Peyer's patch (tissue), 4 donors: ENCODE measurements around the gene CXCL6. TPM values are rescaled to one million over a fixed set of nuclear protein-coding genes. Genes with fewer than 3 reads are reported as not detected.

Source experiments
- DNase-seq, 3 donors: peaks; one replicate each; pipeline ENCODE4 v3.0.0-alpha.2; 2017 to 2019
- H3K27ac ChIP-seq, 4 donors: fragments of 200-600 bp; sonication (generic); one replicate each; pipeline ENCODE4 v1.5.1; 2016 to 2019
- H3K27me3 ChIP-seq, 2 donors: fragments of 200-600 bp; sonication (generic); one replicate each; pipeline ENCODE4 v1.5.1; 2019
- H3K36me3 ChIP-seq, 3 donors: fragments of 200-600 bp; sonication (generic); one replicate each; pipeline ENCODE4 v1.5.1; 2016 to 2019
- H3K4me1 ChIP-seq, 4 donors: fragments of 200-600 bp; sonication (generic); one replicate each; pipeline ENCODE4 v1.5.1; 2016 to 2019
- H3K4me3 ChIP-seq, 4 donors: fragments of 200-600 bp; sonication (generic); 1 replicate in 3 of 4; 2 replicates in 1 of 4; pipeline ENCODE4 v1.5.1; 2016 to 2019; ENCODE audit warnings: mild to moderate bottlenecking in 1 of 4
- H3K9me3 ChIP-seq, 4 donors: fragments of 200-600 bp; sonication (generic); one replicate each; pipeline ENCODE4 v1.5.1; 2016 to 2019; ENCODE audit warnings: mild to moderate bottlenecking in 1 of 4
- CTCF ChIP-seq, 6 experiments: fragments of 450-650 bp in 4 of 6; fragments of 200-600 bp in 2 of 6; sonication (generic) in 1 of 6; IDR thresholded peaks; one replicate each; pipeline ENCODE4 v1.5.1; 2017 to 2019; ENCODE audit warnings: antibody characterized with exemption in 6 of 6, mild to moderate bottlenecking in 3 of 6, moderate library complexity in 1 of 6
- POLR2A ChIP-seq, 2 donors: fragments of 450-650 bp; IDR thresholded peaks; one replicate each; pipeline ENCODE4 v1.5.1; 2017; ENCODE audit warnings: antibody characterized with exemption in 2 of 2, mild to moderate bottlenecking in 2 of 2, moderate library complexity in 2 of 2
- total RNA-seq, 4 donors: library from RNA; depleted of rRNA; stranded (reverse); fragments of >200 nt; gene quantifications; one replicate each; pipeline ENCODE4 v1.1.0, GENCODE V29; 2016

Gene CXCL6
- total RNA-seq, 4 donors from 2014 or later = 1.6 TPM; not detected in 3

- Histone ChIP-seq H3K9me3 (peaks cover 0 to 2% (median 0%) of the 10 kb centered on the region in 4 donors), H3K36me3 (no peaks in the 10 kb centered on the region), H3K27me3 (no peaks in the 10 kb centered on the region), H3K4me3 (no peak overlapping the region), H3K4me1 (peaks cover 0 to 2% (median 0%) of the 10 kb centered on the region in 4 donors), H3K27ac (no peak overlapping the region)
- no peak for TF ChIP-seq CTCF (IDR thresholded peaks at IDR 0.05)
- TF ChIP-seq POLR2A (IDR thresholded peaks at IDR 0.05) = no peak
- DNase-seq = no peak
Observed at GRCh38 chr4:73831569-73831968, 4.9 kb upstream of the CXCL6 start.

- Histone ChIP-seq H3K4me1 (peaks cover 0 to 6% (median 0%) of the 10 kb centered on the region in 4 donors), H3K27ac (no peak overlapping the region), H3K4me3 (no peak overlapping the region), H3K36me3 (no peaks in the 10 kb centered on the region), H3K27me3 (no peaks in the 10 kb centered on the region), H3K9me3 (peaks cover 0 to 4% (median 0%) of the 10 kb centered on the region in 4 donors)
- TF ChIP-seq CTCF (IDR thresholded peaks at IDR 0.05) = no peak
- TF ChIP-seq POLR2A (IDR thresholded peaks at IDR 0.05) = no peak
- no peak for DNase-seq
Observed at GRCh38 chr4:73832651-73833237, 3.7 kb upstream of the CXCL6 start.

- Histone ChIP-seq H3K36me3 (no peaks in the 10 kb centered on the region), H3K9me3 (peaks cover 0 to 4% (median 0%) of the 10 kb centered on the region in 4 donors), H3K27me3 (no peaks in the 10 kb centered on the region), H3K4me1 (peaks cover 0 to 6% (median 0%) of the 10 kb centered on the region in 4 donors), H3K4me3 (no peak overlapping the region), H3K27ac (no peak overlapping the region)
- no peak for DNase-seq
- TF ChIP-seq CTCF (IDR thresholded peaks at IDR 0.05) (no peak), POLR2A (IDR thresholded peaks at IDR 0.05) (no peak)
Observed at GRCh38 chr4:73839071-73839470, 2.6 kb downstream of the CXCL6 start.

GRCh38 chr4:73839715-73840114 is 3.2 kb downstream of the CXCL6 start:
- DNase-seq = no peak
- Histone ChIP-seq H3K4me3 (no peak overlapping the region), H3K9me3 (peaks cover 0 to 4% (median 0%) of the 10 kb centered on the region in 4 donors), H3K4me1 (peaks cover 0 to 6% (median 0%) of the 10 kb centered on the region in 4 donors), H3K36me3 (no peaks in the 10 kb centered on the region), H3K27me3 (no peaks in the 10 kb centered on the region), H3K27ac (no peak overlapping the region)
- TF ChIP-seq CTCF (IDR thresholded peaks at IDR 0.05) (no peak), POLR2A (IDR thresholded peaks at IDR 0.05) (no peak)

GRCh38 chr4:73841243-73841925 is 4.9 kb downstream of the CXCL6 start:
- H3K4me1 ChIP-seq = peaks cover 0 to 6% (median 0%) of the 10 kb centered on the region in 4 donors
- H3K4me3 ChIP-seq = no peak overlapping the region
- H3K27me3 ChIP-seq = no peaks in the 10 kb centered on the region
- TF ChIP-seq CTCF (IDR thresholded peaks at IDR 0.05) (no peak), POLR2A (IDR thresholded peaks at IDR 0.05) (no peak)
- peaks cover 0 to 4% (median 0%) of the 10 kb centered on the region in 4 donors for H3K9me3 ChIP-seq
- no peaks in the 10 kb centered on the region for H3K36me3 ChIP-seq
- DNase-seq = no peak
- H3K27ac ChIP-seq = no peak overlapping the region
